GM18526 (cell line): ENCODE results near the gene HECTD3.
A peak's percentile ranks its signal among the peaks of the same experiment; 100 is the strongest.

ENCODE experiments used
- POLR2A ChIP-seq: IDR thresholded peaks from 3 replicates; pipeline ENCODE4 v1.6.1; 2011; ENCODE audit not compliant: insufficient read length; ENCODE audit errors: extremely low read depth

The HECTD3 gene

DNA sequence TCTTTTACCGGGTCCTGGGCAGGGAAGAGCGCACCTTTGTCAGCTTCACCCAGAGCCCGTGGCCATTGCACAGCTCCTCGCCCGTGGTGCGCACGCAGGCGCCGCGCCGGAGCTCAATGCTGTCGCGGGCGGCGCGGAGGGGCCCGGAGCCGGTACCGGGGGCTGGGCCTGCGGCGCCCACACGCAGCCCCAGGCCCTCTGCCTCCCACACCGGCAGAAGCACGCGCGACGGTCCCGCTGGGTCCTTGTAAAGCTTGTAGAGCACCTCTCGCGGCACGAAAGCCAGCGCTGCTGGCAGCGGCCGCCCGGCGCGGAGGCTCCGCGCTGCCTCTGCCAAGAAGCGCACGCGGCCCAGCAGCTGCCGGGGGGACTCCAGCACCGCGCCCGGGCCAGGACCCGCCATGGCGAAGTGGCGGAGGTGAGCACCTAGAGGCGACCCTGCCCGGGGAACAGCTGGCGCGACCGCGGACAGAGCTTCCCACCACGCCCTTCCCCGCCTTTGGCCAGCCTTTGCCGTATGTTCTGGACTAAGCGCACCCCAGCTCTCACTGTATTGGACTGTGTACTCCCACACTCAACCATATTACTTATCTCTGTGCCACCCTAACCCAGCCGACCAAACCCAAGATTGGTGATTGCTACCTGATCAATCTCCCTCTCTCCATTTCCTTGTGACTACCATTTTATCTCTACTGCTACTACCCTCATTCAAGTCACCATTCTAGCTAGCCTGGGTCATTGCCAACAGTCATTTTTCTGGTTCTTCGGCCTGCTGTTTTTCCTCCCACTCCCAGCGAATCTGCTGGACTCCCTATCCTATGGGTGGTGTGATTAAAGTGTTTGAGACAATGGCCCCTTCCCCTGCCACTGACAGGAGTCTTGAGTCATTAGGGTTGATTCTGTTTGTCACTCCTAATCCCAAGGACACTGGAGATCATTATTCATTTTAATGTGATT, at the start of gene HECTD3:
TSS of gene HECTD3 (minus strand) at position 470 of the 957 bp plus-strand sequence. CDS start at position 403, 67 bp downstream.
- peak; percentile 62 for TF ChIP-seq POLR2A

DNA sequence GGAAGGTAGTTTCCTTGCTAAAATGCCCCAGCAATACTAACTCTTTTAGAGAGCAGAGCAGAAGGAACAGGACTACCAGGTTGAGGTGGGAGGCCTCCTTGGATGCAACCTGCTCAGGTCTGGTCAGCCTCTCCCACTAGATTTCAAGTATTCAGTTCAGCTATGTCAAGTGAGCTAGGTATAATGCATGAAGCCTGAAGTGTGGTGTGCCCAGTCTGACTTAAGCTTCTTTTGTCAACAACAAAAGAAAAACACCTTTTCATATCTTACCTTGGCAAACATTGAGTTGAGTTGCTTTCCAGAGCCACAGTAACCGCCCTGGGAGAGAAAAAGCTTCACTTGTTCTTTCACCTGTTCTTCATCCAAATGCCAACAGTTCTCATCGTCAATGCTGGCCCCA, 48.7 kb upstream of the HECTD3 start:
- no peak for TF ChIP-seq POLR2A

DNA sequence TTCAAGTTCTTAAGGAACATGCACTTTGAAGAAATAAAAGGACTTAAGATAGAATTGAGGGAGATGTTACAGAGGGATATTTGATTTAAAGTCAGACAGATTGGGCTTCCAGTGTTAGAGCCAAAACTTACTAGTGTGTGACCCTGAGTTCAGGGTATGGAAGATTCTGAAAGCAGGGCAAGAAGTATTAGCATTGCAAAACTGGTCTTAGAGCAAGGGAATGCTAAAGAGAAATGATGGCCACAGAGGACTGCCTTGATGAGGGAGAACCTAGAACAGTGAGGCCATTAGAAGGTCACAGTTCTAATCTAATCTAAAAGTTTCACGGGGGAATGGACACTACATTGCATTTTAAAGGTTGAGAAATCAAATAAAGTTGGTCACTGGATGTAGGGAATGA, 46.4 kb upstream of the HECTD3 start:
- TF ChIP-seq POLR2A, result no peak

DNA sequence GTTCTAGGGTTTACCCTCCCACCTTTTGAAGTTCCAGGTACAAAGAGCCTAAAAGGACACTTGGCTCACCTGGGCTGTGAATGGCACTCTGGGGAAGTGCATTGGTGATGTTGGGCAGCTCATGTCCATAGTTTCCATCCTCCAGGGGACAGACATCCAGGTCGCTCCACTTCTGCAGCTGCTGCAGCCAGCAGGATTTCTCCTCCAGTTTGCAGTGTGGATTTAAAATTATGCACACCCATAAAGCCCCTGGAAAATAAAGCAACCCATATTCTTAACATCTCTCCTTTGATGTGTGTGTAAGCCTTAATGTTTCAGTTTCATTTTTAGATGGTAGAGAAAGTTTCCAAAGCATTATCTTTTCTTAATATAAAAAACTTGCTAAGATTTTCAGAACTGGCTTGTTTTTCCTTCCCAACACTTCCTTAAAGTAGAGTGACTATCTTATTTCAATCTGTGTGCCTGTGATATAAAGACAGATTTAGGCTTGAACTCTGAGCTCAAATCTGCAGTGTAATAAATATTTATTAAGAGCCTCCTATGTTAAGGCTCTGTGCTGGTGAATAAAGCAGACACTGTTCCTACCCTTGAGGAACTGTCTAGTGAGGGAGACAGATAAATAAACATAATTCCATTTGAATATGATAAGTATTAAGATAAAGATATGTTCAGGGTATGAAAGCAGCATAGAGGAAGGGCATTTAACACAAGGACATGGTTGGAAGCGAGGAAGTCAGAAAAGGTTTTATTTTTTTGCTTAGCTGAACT, 40.1 kb upstream of the HECTD3 start:
- TF ChIP-seq POLR2A, result no peak

DNA sequence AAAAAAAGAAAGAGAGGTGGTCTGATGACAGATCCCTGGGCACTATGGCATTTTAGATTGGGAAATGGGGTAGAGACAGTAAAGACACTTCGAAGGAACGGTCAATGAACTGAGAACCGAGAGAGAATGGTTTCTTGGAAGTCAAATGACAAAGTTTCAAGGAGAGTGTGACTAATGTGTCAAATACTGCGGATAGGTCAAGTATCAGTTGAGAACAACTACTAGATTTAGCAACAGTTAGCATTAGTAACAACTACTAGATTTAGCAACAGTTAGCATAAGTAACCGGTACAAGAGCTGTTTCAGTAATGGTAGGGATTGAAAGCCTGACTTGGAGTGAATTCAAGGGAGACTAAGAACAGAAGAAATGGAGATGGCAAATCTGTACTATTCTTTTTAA, 35.9 kb upstream of the HECTD3 start:
- no peak for TF ChIP-seq POLR2A

DNA sequence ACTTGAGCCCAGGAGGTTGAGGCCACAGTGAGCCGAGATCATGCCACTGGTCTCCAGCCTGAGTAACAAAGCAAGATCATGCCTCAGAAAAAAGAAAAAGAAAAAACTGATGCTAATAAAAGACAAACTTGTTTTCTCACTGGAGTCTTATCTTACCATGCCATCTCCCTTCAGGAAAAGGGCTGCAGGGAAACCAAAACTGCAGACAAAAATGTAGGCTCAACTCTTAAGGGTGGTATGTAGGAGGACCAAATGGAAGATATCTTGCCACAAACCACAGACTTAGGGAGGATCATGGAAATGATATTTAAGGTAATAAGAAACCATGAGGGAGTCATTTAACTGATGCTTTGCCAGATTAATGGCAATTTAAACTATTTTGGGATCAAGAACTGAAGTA, 33.8 kb upstream of the HECTD3 start:
- TF ChIP-seq POLR2A, result no peak

DNA sequence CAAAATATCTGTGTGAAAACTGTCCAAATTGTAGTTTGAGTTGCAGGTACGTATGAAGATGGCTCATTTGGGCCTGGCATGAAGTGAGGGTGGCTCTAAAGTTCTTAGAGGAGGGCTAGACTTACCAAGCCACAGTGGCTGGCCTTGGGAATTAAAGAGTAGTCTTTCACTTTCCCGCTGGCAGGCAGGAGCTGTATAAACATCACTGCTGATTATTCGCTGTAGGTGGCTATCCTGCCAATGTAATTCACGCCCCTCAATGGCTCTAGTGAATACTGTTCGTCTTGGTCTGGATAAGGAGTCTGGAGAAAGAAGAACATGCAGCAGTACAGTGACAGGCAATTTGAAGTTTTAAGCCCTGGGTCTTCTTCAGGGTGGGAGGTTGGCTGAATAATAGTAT, 32.0 kb upstream of the HECTD3 start:
- no peak for TF ChIP-seq POLR2A

DNA sequence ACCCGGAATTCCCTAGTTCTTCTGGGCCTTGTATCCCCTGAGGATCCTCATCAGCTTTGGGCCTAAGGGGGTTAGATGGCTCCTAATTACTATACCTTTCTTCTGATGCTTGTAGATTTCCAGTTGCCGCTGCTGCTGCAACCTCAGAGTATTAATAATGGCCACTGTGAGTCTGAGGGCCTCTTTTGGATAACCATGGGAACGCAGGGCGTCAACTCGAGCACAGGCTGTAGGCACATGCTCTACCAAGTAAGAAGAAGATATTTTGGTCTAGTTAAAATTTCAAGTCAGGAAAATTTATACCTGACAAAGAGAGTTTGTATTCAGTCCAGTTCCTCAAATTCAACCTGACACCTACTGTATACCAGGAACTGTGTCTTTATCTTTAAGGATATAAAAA, 29.2 kb upstream of the HECTD3 start:
- no peak for TF ChIP-seq POLR2A

DNA sequence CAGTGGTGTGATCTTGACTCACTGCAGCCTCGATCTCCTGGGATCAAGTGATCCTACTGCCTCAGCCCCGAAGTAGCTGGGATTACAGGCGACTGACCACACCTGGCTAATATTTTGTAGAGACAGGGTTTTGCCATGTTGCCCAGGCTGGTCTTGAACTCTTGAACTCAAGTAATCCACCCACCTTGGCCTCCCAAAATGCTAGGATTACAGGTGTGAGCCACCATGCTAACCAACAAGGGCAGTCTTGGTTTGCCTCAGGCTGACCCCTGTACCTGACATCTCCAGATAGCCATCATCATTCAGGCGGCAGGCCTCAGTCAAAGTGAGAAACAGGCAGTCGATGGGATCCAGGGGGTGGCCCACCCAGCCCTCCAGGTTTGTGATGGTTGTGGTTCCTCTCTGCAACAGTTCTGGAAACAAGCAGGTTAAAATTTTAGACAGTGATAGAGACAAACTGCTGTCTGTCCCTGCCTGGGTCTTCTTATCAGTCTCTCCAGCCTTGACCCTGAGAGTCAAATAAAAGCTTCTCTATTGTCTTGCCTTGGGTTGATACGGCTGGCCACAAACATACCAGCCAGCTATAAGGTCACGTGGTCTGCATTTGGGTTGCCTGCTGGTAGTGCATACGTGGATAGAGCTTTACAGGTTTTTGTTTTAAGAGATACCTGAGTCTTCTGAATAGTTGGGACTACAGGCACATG, 27.7 kb upstream of the HECTD3 start:
- no peak for TF ChIP-seq POLR2A

DNA sequence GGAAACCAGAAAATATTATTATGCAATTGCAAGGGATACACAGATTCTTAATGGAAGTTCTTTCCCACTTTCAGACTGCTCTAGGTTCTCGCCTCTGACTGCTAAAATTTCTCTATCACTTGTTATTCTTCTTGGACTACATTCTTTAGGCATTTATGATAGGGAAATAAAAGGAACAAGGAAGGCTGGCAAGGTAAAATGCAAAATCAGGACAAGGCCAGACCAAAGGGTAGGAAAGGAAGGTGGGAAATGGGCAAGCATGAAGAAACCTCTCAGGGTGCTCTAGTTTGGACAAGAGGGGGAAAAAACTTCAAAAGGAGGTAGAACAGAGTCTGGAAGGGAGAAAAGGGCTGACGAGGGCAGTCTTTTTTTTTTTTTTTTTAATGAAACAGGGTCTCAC, 27.1 kb upstream of the HECTD3 start:
- no peak for TF ChIP-seq POLR2A

DNA sequence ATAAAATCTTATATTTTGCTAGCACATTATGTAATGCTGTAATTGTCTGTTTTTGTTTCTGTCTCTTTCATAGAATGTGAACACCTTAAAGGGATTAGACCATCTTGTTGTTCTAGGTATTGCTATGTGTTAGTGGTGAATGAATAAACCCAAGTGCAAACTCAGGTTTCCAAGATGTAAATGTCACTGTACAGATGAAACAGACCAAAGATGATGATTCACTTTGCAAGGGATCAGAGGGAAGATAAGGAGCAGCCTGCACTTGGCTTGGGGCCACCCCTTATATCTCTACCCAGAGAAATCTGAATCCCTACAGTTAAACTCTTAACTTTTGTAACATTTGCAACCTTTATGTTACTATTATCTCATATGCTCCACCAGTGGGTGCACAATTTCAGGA, 26.3 kb upstream of the HECTD3 start:
- no peak for TF ChIP-seq POLR2A

DNA sequence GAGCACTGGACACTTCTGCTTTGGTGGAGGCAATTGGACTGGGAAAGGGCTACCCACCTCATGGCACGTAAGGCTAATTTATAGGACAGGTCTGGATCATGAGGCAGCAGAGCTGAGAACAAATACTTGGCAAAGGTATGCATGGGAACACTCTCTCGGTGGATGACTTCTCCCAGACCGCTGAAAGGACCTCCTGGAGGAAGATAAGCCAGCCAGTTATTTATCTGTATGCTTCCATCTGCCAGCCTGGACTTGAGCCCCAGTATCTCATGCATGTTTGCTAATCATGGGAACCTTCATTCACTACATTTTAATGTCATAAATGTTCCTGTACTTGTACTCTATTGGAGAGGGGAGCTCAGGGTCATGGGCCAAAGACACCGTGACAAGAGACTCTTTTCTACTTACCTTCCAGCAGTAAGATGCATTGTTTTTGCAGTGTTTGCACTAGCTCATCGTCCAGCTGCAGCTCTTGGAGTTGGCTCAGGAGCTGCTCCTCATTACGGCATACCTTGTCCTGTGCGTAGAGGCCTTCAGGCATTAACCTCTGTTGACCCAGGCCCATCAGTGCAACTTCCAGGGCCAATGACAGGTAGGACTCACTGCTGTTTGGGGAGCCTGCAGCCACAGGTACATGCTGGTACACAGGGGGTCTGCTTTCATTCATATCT, 24.6 kb upstream of the HECTD3 start:
- no peak for TF ChIP-seq POLR2A

DNA sequence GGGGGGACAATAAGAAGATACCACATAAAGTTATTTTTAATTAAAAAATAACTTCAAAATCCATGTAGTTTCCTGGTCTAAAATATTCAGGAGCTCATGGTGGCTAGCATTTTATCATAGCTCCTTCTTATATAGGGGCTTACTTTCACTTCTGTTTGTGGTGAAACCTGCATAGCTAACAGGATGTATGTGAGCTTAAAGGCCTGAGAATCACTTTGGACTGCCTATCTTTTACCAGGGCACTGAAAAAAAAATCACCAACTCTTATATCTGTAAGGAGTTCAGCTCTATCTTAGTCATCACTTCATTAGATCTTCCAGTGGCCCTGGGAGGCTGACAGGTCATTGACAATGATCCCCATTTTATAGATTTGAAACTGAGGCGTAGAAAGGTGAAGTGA, 22.2 kb upstream of the HECTD3 start:
- TF ChIP-seq POLR2A, result no peak

DNA sequence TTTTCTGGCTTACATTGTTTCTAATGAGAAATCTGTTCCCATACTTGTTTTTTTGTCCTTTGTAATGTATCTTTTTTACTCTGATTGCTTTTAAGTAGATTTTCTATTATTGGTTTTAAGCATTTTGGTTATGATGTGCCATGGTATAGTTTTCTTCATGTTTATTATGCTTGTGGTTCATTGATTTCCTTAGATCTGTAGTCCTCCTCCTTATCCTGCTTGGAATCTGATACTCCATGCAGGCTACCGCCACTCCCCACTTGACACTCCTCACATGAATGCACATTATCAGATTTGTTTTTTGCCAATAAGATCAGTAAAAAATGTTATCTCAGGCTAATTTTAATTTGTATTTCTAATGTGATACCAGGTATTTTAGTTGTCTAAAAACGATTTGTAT, 21.7 kb upstream of the HECTD3 start:
- no peak for TF ChIP-seq POLR2A

DNA sequence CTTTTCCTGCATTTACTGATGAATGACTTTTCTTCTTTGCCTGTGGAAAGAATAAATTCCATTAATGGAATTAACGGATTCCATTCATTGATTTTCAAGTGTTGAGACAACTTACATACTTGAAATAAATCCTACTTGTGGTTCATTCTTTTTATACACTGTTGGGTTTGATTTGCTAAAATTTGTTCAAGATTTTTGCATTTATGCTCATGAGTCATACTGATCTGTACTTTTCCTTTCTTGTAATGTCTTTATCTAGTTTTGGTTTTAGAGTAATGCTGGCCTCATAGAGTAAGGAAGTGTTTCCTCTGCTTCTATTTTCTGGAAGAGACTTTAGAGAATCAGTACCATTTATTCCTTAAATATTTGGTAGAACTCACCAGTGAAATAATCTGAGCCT, 15.3 kb upstream of the HECTD3 start:
- no peak for TF ChIP-seq POLR2A
